Amniotic stem cell (primary cell): ENCODE measurements around the gene KCNK4.
A peak's percentile ranks its signal among the peaks of the same experiment; 100 is the strongest.
"Not testable (repeated sequence)": the region's sequence is repeated elsewhere in the genome, so short reads cannot be mapped to it uniquely, and the experiment has no call there.

Experiments
- DNase-seq: peaks from one replicate; lab custom pipeline; 2025; lab: John Stamatoyannopoulos, UW

The KCNK4 gene

GRCh38 chr11:64306876-64307622, 15.9 kb downstream of the KCNK4 start:
- no peak for DNase-seq

DNA sequence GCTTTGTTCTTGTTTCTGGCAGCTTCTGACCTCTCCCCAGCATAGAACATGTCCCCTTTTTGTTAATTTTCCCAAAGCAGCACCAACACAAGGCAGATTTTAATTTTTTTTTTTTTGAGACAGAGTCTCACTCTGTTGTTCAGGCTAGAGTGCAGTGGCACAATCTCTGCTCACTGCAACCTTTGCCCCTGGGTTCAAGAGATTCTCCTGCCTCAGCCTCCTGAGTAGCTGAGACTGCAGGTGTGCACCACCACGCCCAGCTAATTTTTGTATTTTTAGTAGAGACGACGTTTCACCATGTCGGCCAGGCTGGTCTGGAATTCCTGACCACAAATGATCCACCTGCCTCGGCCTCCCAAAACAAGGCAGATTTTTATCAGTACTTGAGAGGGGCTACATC, 16.7 kb downstream of the KCNK4 start:
- DNase-seq: not testable (repeated sequence)

DNA sequence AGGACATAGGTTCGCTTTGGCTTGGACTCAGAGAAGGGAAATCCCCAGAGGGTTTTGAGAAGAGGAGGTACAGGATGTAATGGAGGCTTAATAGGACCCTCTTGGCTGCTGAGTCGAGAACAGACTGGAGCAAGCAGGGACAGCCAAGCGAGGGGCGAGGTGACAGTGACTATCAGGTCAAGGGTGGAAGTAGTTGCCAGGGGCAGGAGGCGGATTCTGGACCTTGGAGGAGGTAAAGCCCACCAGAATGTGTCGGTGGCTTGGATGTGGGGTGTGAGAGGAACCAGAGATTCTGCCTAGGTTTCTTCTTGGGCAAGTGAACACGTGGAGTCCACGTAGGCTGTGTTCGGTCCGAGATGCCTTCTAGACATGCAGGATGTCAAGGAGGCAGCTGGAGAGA, 21.8 kb downstream of the KCNK4 start:
- DNase-seq: no peak

- DNase-seq: no peak
Observed at GRCh38 chr11:64313491-64314145, 22.5 kb downstream of the KCNK4 start.

DNA sequence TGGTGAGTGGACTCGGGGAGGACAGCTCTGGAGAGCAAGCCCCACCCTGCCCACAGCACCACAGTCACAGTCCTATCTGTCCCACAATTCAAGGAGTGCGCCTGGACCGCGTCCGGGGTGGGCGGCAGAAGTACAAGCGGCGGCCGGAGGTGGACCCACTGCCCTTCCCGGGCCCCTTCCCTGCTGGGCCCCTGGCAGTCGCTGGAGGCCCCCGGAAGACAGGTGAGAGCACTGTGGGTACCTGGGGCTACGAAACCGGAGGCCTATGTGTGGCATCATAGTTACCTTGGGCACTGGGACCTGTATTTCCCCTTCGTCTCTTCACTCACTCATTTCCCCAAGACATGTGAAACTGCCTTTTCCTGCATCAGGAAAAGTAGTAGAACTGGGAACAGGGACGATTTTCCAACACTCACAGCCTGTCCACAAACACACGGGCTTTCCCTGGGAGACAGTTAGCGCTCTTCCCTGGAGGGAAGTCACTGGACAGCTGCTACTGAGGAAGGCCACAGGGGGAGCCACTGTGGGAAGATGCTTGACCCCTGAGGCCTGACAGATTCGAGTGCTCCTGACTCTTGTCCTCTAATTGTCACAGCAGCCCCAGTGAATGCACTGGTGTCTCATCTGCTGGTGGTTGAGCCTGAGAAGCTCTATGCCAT, 23.2 kb downstream of the KCNK4 start:
- no peak for DNase-seq

GRCh38 chr11:64314805-64315561, 23.9 kb downstream of the KCNK4 start:
- no peak for DNase-seq

- not testable (repeated sequence) for DNase-seq
Observed at GRCh38 chr11:64315667-64316526, 24.8 kb downstream of the KCNK4 start.

- DNase-seq: no peak
Observed at GRCh38 chr11:64316672-64317324, 25.7 kb downstream of the KCNK4 start.

DNA sequence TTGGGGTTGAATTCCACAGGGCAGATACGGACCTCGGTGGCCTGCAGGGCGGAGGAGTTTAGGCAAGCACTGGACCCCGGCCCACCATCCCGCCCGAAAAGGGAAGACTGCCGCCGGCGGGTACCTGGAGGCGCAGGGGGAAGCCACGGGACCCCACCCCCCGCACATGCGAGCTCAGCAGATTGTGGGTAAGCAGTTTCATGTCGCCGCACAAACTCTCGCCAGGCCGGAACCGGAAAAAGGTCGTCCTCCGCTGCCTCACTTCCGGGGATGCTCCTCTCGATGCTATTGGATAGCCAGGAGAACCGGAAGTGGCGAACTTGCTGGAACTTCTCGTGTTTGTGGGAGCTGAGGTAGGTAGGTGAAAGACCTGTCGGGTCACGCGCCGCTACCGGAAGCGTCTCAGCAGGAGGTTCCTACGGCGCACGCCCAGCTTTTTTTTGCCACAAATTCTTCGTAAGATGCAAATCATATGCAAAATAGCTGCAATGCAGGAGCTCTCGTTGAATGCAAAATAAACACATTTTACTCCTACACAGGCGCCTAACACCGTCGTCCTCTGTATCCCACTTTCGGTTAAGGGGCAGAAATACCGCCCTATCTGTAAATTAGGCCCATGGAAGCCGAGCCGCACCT, 26.3 kb downstream of the KCNK4 start, which contains the start of gene TRMT112:
TSS of gene TRMT112 (minus strand) at position 235 of the 636 bp plus-strand sequence. CDS start at position 202, 33 bp downstream.
- peak; percentile 91 for DNase-seq

DNA sequence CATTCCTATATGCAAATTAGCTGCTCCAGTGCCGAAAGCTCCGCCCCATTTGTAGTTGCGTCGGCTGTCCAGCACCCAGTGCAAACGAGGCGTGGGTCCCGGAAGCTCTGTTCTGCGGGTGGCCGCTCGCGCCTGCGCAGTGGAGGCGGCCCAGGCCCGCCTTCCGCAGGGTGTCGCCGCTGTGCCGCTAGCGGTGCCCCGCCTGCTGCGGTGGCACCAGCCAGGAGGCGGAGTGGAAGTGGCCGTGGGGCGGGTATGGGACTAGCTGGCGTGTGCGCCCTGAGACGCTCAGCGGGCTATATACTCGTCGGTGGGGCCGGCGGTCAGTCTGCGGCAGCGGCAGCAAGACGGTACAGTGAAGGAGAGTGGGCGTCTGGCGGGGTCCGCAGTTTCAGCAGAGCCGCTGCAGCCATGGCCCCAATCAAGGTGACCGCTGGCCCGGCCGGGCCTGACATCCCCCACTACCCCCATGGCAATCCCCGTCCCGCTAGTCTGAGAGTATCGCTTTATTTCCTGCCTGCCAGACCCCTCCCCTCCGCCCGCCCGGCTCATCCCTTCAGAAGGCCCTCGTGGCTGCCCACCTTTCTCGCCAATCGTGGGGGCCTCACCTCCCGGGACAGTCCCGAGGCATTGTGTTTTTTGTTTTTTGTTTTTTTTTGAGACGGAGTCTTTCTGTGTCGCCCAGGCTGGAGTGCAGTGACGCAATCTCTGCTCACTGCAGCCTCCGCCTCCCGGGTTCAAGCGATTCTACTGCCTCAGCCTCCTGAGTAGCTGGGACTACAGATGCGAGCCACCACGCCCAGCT, 27.1 kb downstream of the KCNK4 start, which contains the start of gene PRDX5:
TSS of gene PRDX5 (plus strand) at position 161 of the 805 bp plus-strand sequence. CDS start at position 256, 95 bp downstream.
- peak; percentile 94 for DNase-seq

GRCh38 chr11:64318766-64319761, 28.0 kb downstream of the KCNK4 start:
- no peak for DNase-seq

- no peak for DNase-seq
Observed at GRCh38 chr11:64320556-64320955, 29.5 kb downstream of the KCNK4 start.

- DNase-seq: no peak
Observed at GRCh38 chr11:64321026-64321425, 29.9 kb downstream of the KCNK4 start.

DNA sequence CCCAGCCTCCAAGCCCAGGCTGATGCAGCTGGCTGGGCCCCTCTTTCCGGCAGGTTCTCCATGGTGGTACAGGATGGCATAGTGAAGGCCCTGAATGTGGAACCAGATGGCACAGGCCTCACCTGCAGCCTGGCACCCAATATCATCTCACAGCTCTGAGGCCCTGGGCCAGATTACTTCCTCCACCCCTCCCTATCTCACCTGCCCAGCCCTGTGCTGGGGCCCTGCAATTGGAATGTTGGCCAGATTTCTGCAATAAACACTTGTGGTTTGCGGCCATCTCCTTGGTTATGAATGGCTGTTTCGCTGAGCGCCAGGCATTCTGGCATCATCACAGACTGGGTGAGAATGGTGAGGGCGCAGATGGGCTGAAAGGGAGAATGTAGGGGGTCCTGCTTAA, 30.4 kb downstream of the KCNK4 start:
- DNase-seq: no peak

DNA sequence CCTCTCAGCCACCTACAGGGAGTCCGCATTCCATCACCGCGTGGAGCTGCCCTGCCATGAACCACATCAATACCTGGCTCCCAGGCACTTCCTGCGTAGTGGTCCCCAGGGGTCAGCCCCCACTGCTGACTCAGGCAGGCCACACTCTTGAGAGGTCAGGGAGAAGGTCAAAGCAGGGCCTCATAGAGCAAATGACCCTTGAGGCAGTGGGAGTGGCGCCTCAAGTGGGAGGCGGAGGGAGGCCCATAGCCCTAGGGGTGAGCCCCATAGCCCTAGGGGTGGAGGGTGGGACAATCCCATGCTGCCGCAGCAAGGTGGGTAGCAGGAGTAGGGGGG, 31.8 kb downstream of the KCNK4 start:
- no peak for DNase-seq

GRCh38 chr11:64323373-64323772, 32.3 kb downstream of the KCNK4 start:
- DNase-seq: no peak

DNA sequence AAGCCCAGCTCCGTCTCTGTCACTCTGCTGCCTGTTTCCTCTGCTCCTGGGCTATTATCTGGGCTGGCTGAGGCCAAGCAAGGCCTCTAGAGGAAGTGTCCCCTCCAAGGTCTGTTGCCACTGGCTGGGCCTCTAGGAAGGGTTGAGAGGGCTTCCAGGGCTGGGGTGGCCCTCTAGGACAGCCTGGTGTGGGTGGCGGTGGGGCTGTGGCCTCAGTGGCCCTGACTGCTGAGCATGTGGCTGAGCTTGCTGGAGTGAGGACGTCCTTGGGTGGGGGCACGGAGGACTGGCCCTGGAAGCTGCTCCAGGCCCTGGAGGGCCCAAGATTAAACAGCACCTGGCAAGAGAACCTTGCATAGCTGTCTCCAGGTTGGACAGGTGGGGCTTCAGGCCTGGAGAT, 32.9 kb downstream of the KCNK4 start:
- not testable (repeated sequence) for DNase-seq
